ENCODE measurements around the gene MCTP1. TPM values are rescaled to one million over a fixed set of nuclear protein-coding genes. Genes with fewer than 3 reads are reported as not detected.

MCTP1 gene
- polyA plus RNA-seq, 12 donors: 6.1 to 17.2 (median 10.6) TPM; not detected in 1

- DNase-seq: no peak
Observed at GRCh38 chr5:94818904-94819303, 466.0 kb downstream of the MCTP1 start.

GRCh38 chr5:94815313-94816039, 469.4 kb downstream of the MCTP1 start:
- DNase-seq: no peak

- DNase-seq: no peak
Observed at GRCh38 chr5:94812232-94812631, 472.7 kb downstream of the MCTP1 start.

GRCh38 chr5:94811331-94811730, 473.6 kb downstream of the MCTP1 start:
- no peak for DNase-seq

GRCh38 chr5:94810877-94811276, 474.0 kb downstream of the MCTP1 start:
- no peak for DNase-seq

GRCh38 chr5:94810281-94810680, 474.6 kb downstream of the MCTP1 start:
- no peak for DNase-seq

- DNase-seq: no peak
Observed at GRCh38 chr5:94808497-94808896, 476.4 kb downstream of the MCTP1 start.

- DNase-seq: no peak
Observed at GRCh38 chr5:94807985-94808384, 476.9 kb downstream of the MCTP1 start.

GRCh38 chr5:94802450-94802849, 482.4 kb downstream of the MCTP1 start:
- no peak for DNase-seq

GRCh38 chr5:94796586-94796985, 488.3 kb downstream of the MCTP1 start:
- no peak for DNase-seq

GRCh38 chr5:94793816-94794198, 491.1 kb downstream of the MCTP1 start:
- DNase-seq: no peak

GRCh38 chr5:94793113-94793815, 491.6 kb downstream of the MCTP1 start:
- no peak for DNase-seq

GRCh38 chr5:94791829-94792228, 493.1 kb downstream of the MCTP1 start:
- no peak for DNase-seq

GRCh38 chr5:94788527-94788926, 496.4 kb downstream of the MCTP1 start:
- DNase-seq: no peak

GRCh38 chr5:94784536-94785505, 500.1 kb downstream of the MCTP1 start:
- no peak for DNase-seq

- DNase-seq: no peak
Observed at GRCh38 chr5:94782383-94782782, 502.5 kb downstream of the MCTP1 start.

GRCh38 chr5:94779684-94780083, 505.2 kb downstream of the MCTP1 start:
- DNase-seq: no peak

- DNase-seq: no peak
Observed at GRCh38 chr5:94778732-94779131, 506.2 kb downstream of the MCTP1 start.

- no peak for DNase-seq
Observed at GRCh38 chr5:94778299-94778698, 506.6 kb downstream of the MCTP1 start.

- DNase-seq: no peak
Observed at GRCh38 chr5:94777056-94777880, 507.6 kb downstream of the MCTP1 start.

GRCh38 chr5:94776167-94776566, 508.7 kb downstream of the MCTP1 start:
- DNase-seq: no peak
